A549 (cell line): ENCODE measurements around the gene ETAA1.

Source experiments
- CHD4 ChIP-seq: fragments of 200-600 bp; sonication (generic); IDR thresholded peaks from 2 replicates; pipeline ENCODE4 v1.6.1; 2016; ENCODE audit warnings: antibody characterized with exemption, mild to moderate bottlenecking, borderline replicate concordance
- TF ChIP-seq, protein P1 (sequence below): fragments of 200-600 bp; sonication (generic); IDR thresholded peaks from 2 replicates; pipeline ENCODE4 v1.6.1; 2016; ENCODE audit warnings: antibody characterized with exemption, mild to moderate bottlenecking, moderate library complexity
- TF ChIP-seq, protein P2 (sequence below): fragments of >200 bp; sonication (Bioruptor Twin); formaldehyde crosslinking; IDR thresholded peaks from 3 replicates; pipeline ENCODE4 v1.5.1; 2016

GRCh38 chr2:67399831-67400489, 2.8 kb downstream of the ETAA1 start:
- TF ChIP-seq, protein P1, sequence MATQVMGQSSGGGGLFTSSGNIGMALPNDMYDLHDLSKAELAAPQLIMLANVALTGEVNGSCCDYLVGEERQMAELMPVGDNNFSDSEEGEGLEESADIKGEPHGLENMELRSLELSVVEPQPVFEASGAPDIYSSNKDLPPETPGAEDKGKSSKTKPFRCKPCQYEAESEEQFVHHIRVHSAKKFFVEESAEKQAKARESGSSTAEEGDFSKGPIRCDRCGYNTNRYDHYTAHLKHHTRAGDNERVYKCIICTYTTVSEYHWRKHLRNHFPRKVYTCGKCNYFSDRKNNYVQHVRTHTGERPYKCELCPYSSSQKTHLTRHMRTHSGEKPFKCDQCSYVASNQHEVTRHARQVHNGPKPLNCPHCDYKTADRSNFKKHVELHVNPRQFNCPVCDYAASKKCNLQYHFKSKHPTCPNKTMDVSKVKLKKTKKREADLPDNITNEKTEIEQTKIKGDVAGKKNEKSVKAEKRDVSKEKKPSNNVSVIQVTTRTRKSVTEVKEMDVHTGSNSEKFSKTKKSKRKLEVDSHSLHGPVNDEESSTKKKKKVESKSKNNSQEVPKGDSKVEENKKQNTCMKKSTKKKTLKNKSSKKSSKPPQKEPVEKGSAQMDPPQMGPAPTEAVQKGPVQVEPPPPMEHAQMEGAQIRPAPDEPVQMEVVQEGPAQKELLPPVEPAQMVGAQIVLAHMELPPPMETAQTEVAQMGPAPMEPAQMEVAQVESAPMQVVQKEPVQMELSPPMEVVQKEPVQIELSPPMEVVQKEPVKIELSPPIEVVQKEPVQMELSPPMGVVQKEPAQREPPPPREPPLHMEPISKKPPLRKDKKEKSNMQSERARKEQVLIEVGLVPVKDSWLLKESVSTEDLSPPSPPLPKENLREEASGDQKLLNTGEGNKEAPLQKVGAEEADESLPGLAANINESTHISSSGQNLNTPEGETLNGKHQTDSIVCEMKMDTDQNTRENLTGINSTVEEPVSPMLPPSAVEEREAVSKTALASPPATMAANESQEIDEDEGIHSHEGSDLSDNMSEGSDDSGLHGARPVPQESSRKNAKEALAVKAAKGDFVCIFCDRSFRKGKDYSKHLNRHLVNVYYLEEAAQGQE = no peak
- TF ChIP-seq, protein P2, sequence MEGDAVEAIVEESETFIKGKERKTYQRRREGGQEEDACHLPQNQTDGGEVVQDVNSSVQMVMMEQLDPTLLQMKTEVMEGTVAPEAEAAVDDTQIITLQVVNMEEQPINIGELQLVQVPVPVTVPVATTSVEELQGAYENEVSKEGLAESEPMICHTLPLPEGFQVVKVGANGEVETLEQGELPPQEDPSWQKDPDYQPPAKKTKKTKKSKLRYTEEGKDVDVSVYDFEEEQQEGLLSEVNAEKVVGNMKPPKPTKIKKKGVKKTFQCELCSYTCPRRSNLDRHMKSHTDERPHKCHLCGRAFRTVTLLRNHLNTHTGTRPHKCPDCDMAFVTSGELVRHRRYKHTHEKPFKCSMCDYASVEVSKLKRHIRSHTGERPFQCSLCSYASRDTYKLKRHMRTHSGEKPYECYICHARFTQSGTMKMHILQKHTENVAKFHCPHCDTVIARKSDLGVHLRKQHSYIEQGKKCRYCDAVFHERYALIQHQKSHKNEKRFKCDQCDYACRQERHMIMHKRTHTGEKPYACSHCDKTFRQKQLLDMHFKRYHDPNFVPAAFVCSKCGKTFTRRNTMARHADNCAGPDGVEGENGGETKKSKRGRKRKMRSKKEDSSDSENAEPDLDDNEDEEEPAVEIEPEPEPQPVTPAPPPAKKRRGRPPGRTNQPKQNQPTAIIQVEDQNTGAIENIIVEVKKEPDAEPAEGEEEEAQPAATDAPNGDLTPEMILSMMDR = no peak
- TF ChIP-seq CHD4 = no peak
